ENCODE results near the gene RB1. TPM values are rescaled to one million over a fixed set of nuclear protein-coding genes. Genes with fewer than 3 reads are reported as not detected.
"Not testable (repeated sequence)": the region's sequence is repeated elsewhere in the genome, so short reads cannot be mapped to it uniquely, and the experiment has no call there.

The RB1 gene
- total RNA-seq, 1 donor from 2014 or later, result 41.0 TPM

GRCh38 chr13:48424212-48424611 lies 120.7 kb downstream of the RB1 start:
- intact Hi-C loops (cut with DNase I), result no loop called here
- DNase-seq, result no peak
- H3K9me3 ChIP-seq, result no peaks in the 10 kb centered on the region
- no peak overlapping the region for H3K4me3 ChIP-seq
- ATAC-seq, result no peak
- H3K27ac ChIP-seq, result no peak overlapping the region
- no peaks in the 10 kb centered on the region for H3K4me1 ChIP-seq
- H3K36me3 ChIP-seq, result no peaks in the 10 kb centered on the region
- no peaks in the 10 kb centered on the region for H3K27me3 ChIP-seq
- TF ChIP-seq, protein P1, sequence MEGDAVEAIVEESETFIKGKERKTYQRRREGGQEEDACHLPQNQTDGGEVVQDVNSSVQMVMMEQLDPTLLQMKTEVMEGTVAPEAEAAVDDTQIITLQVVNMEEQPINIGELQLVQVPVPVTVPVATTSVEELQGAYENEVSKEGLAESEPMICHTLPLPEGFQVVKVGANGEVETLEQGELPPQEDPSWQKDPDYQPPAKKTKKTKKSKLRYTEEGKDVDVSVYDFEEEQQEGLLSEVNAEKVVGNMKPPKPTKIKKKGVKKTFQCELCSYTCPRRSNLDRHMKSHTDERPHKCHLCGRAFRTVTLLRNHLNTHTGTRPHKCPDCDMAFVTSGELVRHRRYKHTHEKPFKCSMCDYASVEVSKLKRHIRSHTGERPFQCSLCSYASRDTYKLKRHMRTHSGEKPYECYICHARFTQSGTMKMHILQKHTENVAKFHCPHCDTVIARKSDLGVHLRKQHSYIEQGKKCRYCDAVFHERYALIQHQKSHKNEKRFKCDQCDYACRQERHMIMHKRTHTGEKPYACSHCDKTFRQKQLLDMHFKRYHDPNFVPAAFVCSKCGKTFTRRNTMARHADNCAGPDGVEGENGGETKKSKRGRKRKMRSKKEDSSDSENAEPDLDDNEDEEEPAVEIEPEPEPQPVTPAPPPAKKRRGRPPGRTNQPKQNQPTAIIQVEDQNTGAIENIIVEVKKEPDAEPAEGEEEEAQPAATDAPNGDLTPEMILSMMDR (IDR thresholded peaks at IDR 0.05), result no peak

GRCh38 chr13:48426052-48426451 lies 122.5 kb downstream of the RB1 start:
- Histone ChIP-seq H3K36me3 (no peaks in the 10 kb centered on the region), H3K27me3 (no peaks in the 10 kb centered on the region), H3K4me1 (no peaks in the 10 kb centered on the region), H3K27ac (no peak overlapping the region), H3K4me3 (no peak overlapping the region), H3K9me3 (no peaks in the 10 kb centered on the region)
- TF ChIP-seq, protein P1 (IDR thresholded peaks at IDR 0.05), result no peak
- no peak for DNase-seq
- intact Hi-C loops (cut with DNase I), result no loop called here
- no peak for ATAC-seq

GRCh38 chr13:48426755-48427298 lies 123.3 kb downstream of the RB1 start:
- H3K9me3 ChIP-seq; H3K36me3 ChIP-seq; intact Hi-C loops (cut with DNase I); H3K4me3 ChIP-seq; H3K27ac ChIP-seq; ATAC-seq; H3K4me1 ChIP-seq; H3K27me3 ChIP-seq; DNase-seq: not testable (repeated sequence)

- Histone ChIP-seq H3K36me3 (no peaks in the 10 kb centered on the region), H3K9me3 (no peaks in the 10 kb centered on the region), H3K4me3 (no peak overlapping the region), H3K4me1 (peaks cover 18% of the 10 kb centered on the region), H3K27ac (no peak overlapping the region), H3K27me3 (no peaks in the 10 kb centered on the region)
- TF ChIP-seq, protein P1 (IDR thresholded peaks at IDR 0.05), result no peak
- intact Hi-C loops (cut with DNase I), result no loop called here
- DNase-seq (no peak), ATAC-seq (no peak)
Observed at GRCh38 chr13:48429036-48429435, 125.5 kb downstream of the RB1 start.

GRCh38 chr13:48429886-48430285 lies 126.3 kb downstream of the RB1 start:
- TF ChIP-seq, protein P1 (IDR thresholded peaks at IDR 0.05), result no peak

DNA sequence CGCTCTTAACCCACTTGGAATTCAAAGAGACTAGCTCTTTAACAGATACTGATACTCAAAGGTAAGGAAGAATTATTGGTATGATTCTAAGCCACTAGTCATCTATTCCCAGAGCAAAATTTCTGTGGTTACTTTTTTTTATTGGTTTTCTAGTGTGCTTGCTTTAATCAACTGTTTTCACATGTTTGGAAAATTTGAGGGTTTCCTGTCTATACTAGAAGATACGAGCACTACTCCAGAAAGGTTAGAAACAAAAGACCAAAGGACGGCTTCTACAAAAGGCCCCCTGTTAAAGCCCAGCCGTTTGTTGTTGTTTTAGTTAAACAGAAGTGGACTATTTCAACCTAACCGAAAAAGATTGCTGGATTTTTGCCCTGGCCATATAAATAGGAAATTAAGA lies 127.9 kb downstream of the RB1 start:
- DNase-seq (no peak), ATAC-seq (no peak)
- TF ChIP-seq, protein P1 (IDR thresholded peaks at IDR 0.05), result no peak
- intact Hi-C loops (cut with DNase I), result no loop called here
- no peaks in the 10 kb centered on the region for H3K36me3 ChIP-seq
- no peaks in the 10 kb centered on the region for H3K27me3 ChIP-seq
- no peak overlapping the region for H3K4me3 ChIP-seq
- no peaks in the 10 kb centered on the region for H3K9me3 ChIP-seq
- H3K27ac ChIP-seq, result peak overlapping the region; percentile 40
- peaks cover 23% of the 10 kb centered on the region for H3K4me1 ChIP-seq

More at GRCh38 chr13:48429886-48430285, 126.3 kb downstream of the RB1 start:
- Histone ChIP-seq H3K4me3 (no peak overlapping the region), H3K9me3 (no peaks in the 10 kb centered on the region), H3K36me3 (no peaks in the 10 kb centered on the region), H3K4me1 (peaks cover 18% of the 10 kb centered on the region), H3K27me3 (no peaks in the 10 kb centered on the region), H3K27ac (no peak overlapping the region)
- DNase-seq, result no peak
- no peak for ATAC-seq
- intact Hi-C loops (cut with DNase I), result no loop called here

Data from upper lobe of right lung (tissue), 1 donor.